GM19463 (cell line): ENCODE data around the gene CPNE5.

Experiments
- ATAC-seq: cut with Tn5 transposase; IDR thresholded peaks from one replicate; pipeline ENCODE4 v1.9.1; 2021; ENCODE audit warnings: mild to moderate bottlenecking, moderate library complexity; ENCODE audit not compliant: unreplicated experiment

Gene CPNE5

DNA sequence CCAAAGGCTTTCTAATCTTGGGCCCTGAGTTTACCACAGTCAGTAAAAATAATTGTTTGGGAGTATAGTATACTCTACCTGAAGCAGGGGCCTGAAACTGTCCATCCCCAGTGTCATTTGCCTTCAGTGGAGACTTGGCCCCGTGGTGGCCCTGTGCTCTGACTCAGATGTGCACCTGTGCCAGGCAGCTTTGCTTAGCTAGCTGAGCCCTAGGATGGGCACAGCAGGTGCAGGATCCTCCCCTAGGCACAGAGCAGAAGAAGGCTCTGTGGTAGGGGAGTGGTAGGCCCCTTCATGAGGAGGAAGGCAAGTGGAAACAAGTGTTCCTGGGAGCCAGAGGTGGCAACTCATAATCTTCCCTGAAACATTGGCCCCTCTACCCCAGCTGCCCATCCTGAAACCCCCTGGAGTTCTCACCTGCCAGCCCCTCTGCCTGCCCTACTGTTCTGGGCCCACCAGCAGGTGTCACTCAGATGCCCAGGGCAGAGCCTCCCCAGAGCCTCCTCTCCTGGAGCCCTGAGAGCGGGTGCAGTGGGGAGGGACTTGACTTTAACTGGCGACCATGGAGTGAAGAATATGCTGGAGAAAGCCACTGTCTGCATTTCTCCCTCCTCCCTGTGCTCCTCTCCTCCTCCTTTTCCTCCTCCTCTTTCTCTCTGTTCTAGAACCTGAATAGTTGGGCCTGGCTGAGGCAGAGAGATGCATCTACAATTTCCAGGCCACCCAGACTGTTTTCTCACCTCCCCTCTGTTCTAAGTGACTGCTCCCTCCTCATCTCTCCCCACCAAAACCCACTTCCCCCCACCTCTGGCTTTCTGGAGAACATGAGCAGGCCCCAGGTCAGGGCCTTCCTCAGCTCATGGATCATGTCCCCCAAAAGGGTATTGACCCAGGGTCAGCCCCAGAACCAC is 2.9 kb downstream of the CPNE5 start:
- ATAC-seq: no peak

DNA sequence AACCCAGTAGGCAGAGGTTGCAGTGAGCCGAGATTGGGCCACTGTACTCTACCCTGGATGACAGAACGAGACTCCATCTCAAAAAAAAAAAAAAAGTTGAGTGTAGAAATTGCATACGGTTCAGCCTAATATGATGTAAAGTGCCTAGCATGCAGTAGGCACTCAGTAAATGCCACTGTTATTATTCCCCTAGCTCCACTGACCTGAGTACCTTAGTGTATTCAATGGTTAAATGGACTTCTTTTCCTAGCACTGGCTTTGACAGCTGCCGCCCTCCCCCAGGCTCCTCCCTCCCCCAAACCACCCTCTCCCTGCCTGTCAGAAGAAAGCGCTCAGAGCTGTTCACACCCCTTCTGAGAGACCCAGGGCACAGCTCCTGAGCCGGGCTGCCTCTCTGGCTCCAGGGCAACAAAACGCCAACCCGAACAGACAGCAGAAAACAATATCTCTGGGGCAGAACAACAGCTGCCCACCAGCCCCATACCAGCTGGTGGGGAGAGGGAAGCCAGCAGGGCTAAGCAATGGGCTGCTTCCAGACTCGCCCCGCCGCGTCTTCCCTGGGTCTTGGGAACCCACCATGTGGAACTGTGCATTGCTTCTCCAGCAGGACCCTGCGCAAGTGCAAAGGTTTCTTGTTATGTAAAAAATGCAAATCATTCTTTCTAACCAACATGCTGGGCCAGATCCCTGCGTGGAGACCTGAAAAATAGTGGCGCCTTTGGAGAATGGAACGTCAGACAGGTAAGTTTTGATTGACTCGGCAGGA is 4.5 kb downstream of the CPNE5 start:
- ATAC-seq: no peak

DNA sequence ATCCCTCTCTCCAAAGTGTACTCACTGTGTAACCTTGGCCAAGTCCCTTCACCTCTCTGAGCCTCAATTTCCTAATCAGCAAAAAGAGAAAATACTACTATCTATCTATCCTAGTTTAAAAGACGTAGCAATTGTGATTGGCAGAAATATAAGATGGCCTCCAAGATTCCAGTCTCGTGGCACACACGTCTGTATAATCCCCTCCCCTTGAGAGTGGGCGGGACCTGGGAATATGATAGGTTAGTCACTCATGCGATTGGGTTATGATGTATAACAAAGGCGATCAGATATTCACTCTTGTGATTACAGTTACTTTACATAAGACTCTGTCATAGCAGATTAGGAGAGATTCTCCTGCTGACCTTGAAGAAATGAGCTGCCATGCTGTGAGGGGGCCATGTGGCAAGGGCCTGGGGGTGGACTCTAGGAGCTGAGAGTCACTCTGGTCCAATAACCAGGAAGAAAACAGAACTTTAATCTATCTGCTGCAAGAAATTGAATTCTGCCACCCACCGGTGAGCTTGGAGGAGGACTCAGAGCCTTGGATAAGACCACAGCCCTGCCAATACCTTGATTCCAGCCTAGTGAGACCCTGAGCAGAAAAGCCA is 6.0 kb downstream of the CPNE5 start:
- ATAC-seq: no peak

DNA sequence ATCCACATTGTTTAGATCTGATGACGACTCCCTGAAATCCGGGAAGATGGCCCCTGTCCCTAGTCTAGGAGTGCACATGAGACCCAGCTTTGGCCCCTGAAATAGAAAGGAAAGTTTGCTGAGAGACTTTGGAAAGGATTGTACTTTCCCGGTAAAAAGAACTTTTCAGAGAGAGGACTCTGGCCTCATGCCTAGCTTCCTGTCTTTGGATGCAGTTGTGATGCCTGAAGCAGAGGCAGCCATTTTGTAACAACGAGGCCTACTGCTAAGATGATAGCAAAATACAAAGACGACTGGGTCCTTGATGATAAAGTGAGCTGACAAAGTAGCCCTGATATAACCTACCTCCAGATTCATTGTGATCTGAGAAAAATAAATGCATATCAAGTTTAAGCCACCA is 6.9 kb downstream of the CPNE5 start:
- ATAC-seq: no peak

DNA sequence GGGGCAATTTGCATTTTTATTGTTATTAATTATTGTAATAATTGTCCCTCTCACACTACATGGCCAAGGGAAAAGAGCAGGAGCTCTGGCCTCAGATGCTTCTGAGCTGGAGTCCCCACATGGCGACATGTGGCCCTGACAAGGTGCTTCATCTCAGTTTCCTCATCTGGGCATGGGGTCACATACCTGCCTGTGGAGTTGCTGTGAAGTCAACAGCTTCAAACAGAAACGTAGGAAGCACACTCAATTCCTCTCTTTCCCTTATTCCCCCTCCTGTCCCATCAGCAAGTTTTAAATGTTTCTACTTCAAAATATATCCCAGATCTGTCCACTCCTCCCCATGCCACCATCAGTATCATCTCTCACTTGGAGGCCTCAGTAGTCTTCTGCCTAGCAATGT is 8.7 kb downstream of the CPNE5 start:
- ATAC-seq: no peak

DNA sequence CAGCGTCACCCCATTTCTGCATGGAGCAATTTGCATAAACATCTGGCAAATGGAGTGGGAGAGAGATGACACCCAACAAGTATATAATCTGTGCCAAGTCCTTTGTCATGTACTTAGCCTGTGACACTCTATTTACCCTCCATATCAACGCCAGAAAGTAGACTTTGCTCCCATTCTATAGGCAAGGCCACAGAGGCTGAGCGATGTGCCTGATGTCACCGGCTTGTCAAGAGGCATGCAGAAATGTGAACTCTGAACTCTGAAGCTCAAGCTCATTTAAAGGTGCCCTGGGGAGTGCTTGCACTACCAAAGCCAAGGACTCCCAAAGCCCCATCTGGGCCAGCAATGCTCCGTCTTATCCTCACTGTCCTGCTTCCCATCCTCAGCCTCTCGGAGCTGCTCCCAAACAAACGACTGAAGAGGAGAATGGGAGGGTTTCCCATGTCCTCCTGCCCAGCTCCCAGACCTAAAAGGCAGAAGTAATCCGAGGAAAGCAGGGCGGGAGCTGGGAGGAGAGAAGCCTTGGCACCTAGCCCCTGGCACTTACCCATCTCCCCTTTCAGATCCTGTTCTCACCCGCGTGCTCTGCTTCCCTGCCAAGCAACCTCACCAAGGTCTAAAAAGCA is 9.2 kb downstream of the CPNE5 start:
- no peak for ATAC-seq

DNA sequence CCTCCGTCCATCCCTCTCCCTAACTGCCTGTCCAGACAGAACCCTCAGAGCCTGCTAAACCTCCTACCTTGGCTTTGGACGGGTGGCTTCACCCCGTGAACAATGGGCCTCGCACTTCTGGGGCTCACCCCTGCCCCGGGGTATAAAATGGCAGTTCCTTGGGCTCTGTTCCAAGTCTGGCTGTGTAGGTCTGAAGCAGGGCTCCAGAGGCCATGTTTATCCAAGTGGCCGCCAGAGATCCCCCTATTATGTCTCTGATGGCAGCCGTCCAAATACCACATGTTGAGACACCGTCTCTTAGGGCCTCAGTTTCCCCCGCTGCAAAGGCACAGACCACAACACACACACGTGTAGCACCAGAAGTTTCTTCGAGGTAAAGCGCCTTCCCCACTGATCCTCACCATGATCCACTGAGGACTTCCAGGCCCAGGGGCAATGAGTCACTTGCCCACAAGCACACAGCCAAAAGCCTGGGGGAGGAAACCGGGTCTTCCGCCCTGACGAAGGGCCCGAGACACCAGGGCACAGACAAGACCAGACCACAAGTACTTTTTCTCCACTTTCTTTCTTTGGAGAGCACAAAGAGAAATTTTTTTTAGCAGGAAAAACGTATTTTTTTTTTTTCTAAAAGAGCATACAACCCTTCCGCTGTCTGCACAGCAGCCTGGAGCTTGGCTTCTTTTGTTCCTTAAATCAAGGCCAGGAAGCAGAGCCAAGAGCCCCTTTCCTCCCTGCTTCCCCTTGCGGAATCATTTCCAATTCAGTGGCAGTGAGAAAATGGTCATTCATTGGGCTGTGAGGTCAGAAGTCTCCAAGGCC is 11.8 kb downstream of the CPNE5 start:
- ATAC-seq: no peak

DNA sequence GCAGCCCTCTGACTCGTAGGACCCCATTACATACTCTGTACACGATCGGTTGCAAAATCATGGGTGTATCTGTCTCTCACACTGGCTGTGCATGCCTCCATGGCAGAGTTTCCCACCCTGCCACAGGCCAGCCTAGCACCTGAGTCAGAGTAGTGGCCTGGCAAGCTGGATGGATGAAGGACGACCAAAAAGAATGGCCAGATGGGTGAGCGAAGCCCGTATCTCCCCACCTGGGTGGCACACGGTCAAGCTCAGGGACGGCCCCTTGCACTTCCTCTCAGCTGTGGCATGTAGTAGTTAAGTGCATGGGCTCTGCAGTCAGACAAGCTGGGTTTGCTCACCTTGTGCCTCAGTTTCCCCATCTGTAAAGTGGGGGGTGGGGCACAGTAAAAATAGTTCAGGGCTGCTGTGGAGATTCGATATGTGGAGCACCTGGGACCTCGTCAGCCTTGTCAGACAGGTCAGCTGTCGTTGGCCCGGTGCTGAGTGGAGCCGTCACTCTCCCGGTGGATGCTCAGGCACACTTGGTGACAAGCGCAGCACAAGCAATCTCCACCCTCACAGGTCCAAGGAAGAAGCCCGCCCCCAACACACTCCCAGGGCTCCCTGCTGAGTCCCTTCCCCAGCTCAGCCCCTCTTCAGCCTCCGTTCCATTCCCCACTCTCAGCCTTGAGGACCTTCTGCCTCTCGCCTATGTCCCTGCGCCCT is 12.6 kb downstream of the CPNE5 start:
- no peak for ATAC-seq

DNA sequence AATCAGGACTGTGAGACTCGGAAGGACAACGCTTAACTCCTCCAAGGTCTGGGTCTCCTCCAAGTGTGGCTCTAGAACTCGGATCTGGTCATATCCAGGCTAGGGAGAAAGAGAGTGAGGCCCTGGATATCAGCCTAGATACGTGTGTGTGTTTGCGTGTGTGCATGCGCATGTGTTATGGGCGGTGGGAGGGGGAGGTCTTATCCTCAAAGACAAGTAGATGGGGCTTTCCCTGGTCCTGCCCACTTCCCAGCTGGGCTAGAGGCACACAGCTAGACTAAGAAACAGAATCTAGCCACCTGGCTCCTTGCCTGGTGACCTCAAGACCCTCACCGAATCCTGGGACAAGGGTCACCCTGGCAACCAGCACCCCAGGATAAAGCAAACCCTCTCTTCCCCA is 13.2 kb downstream of the CPNE5 start:
- ATAC-seq: no peak

DNA sequence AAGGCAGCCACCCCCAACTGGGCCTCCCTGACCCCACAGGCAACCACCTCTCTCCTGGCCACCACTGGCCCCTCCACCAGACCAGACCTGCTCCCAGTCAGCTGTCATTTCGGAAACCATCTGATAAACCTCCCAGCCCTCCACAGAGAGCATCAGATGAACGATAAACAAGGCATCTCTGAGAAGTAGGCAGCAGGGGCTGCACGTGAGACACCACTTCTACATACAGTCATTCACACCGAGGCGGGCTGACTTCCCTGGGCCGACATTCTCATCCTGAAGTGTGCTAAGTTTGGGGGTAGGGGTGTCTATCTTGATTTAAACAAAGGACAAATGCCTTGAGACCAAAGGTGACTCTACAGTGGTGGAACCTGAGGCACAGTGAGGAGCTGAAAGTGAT is 13.8 kb downstream of the CPNE5 start:
- no peak for ATAC-seq

DNA sequence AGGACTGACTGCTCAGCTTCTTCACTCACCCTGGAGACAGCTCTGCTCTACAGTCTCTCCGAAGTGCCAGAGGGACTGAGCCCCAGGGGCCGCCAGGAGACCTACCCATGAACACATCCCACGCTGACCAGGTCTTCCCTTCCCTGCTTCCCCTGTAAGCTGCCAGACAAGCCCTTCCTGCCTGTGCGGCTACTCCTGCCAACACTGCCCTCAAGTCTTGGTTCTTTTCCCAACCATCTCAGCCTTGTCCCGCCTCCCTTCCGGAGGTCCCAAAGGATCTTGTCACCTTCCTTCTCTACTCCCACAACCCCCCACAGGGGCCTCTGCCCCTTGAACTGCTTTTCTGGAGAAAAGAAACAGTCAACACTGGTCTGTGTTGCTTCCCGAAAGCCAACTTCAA is 15.0 kb downstream of the CPNE5 start:
- no peak for ATAC-seq

DNA sequence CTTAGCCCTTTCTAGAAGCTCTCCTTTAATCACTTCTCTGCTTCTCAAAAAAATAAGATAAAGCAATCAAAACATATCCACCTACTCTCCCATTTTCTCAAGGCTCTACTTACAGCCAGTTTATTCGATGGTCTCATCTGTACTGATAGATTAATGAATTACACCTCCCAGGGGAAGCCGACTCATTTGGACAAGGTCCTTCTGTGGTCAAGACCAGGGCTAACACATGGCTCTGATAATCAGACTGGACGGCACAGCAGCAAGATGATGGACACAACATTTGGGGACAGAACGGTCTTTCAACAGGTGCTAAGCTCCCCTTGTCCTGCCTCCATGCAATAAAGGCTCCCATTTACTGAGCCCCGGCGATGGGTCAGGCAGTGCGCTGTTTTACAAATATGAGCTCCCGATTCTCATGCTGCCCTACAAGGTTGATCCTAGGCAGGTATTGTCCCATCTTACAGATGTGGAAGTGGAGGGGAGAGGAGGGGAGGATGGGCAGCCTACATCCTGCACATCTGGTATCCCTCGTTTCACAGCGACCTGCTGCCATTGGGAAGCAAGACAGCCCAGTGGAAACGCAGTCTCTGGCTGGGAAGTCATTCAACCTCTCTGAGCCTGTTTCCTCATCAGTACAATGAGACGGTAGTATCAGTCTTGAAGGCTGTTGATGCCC is 15.7 kb downstream of the CPNE5 start:
- no peak for ATAC-seq

DNA sequence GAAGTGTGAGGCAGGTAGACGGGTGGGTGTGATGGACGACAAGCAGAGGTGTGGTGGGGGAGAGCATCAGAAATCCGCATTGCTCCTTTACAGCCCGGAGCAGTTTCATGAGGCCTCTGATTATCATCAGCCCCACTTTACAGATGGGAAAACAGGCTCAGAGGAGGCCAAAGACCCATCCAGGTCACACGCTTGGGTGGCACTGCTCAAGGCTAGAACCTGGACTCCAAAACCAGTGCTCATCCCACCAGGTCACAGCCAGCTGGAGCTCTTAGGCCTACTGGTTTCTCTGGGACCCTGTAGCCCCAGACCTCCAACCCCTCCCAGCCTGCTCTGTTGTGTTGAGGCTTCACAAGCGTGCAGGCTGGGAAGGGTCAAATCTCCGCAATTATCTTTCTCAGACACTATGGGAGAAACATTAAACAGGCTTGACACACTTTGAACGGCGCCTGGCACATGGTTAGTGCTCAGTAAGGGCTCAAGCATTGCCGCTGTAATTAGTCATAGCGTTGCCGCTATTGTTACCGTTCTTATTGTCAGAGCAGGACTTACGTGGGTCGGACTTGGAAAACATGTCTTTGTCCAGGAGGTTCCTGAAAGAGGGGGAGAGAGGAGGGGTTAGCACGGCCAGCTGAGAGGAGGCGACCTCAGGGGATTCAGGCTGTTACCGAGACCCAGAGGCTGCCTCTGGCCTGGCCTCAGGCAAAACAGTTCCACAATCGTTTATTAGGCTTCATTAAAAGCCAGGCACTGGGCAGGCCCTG is 16.6 kb downstream of the CPNE5 start:
- no peak for ATAC-seq

DNA sequence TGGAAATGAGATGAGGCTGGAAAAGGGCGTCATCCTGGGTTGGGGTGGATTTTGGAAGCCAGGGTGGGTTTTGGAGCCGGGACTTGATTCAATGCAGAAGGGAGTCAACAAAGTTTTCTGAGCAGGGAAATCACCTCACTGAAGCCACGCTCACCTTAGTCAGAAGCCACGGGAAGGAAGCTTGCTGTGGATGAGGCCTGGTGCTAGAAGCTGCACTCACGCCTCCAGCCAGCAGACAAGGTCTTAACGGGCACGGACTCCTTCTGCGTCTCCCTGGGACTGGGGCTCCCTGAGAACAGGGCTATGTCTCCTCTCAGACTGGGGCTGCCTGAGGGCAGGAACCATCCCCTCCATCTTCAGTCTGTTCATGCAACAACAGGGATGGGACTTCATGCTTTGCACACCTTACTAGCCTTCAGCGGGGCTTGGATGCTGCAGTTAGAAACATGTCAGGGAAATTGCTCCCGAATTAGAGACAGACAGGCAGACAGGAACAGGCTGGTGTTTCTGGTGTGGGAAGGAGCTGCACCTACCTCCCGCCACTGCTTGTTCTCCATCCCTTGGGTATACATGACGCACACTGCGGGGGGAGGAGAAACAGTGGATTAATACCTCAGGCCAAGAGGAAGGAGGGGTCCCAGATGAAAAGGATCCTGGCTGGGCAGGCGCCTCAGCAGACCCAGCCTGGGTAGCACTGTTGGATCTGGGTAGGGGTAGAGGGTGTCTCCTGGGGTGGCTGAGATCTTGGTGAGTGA is 17.5 kb downstream of the CPNE5 start:
- no peak for ATAC-seq

DNA sequence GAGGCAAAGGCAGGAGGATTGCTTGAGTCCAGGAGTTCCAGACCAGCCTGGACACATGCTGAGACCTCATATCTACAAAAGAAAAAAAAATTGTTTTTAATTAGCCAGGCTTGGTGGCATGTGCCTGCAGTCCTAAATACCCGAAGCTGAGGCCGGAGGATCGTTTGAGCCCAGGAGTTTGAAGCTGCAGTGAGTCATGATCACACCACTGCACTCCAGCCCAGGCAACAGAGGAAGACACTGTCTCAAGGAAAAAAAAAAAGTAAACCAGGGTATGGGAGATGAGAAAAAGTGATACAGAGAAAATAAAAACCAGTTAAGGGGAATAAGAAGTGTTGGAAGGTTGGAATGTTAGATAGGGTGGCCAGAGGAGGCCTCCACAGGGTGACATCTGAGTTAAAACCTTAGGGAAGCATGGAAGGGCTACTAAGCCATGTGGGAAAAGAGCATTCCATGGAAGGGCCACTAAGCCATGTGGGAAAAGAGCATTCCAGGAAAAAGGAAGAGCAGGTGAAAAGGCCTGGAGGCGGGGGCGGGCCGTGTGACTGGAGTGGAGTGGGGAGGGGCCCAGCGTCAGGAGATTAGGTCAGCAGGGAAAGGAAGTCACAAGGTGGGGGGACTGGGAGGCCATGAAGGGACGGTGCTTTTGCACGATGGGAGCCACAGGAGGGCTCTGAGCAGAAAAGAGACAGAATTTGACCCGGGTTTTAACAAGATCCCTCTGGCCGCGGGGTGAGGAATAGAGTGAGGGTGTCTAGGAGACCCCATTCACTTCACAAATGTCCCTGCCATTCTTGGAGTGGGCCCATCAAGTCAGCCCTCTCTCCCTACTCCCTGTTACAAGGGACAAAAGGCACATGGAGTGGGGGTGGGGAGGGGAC is 18.3 kb downstream of the CPNE5 start:
- ATAC-seq: no peak

DNA sequence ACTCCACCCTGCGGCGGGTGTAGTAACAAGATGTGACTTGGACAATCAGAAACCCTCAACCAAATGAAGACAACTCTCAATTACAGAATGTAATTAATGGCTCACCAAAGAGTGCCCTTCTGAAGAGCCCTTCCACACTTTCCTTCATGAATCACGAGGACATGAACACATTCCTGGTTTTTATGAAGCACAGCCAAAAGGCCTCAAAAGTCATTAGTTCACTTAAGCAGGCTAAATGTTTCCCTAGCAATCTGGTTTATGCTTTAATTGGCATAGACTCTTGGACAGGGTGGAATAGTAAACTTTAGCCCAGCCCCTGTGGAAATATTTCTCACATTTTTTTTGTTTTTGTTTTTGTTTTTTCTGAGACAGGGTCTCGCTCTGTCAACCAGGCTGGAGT is 20.5 kb downstream of the CPNE5 start:
- no peak for ATAC-seq

DNA sequence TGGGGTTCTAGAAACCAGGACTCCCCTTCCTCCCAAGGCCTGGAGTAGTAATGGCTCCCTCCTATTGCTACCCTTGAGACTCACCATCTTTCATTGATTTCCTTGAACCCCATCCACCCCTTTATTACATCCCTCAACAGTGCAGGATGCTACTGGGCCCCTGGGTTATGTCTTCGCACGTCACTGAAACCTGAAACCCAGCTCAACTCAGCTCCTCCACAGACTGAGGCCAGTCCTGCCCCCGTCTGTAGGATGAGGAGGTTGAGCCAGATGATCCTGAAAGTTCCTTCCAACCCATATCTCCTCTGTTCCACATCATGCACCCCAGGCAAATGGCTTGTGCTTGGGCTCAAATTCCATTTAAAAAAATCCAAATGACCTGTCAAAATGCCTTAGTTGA is 21.4 kb downstream of the CPNE5 start:
- ATAC-seq: no peak
